Ascending aorta (tissue), 2 donors: Measurements from ENCODE around the gene GXYLT2. TPM values are rescaled to one million over a fixed set of nuclear protein-coding genes. Genes with fewer than 3 reads are reported as not detected.

ENCODE experiments used
- DNase-seq, 2 donors: peaks; one replicate each; pipeline ENCODE4 v3.0.0-alpha.2; 2019; ENCODE audit warnings: low spot score in 2 of 2
- H3K27ac ChIP-seq, 2 donors: fragments of 200-600 bp; sonication (generic); one replicate each; pipeline ENCODE4 v1.5.1; 2016 to 2017; ENCODE audit warnings: mild to moderate bottlenecking in 1 of 2
- H3K27me3 ChIP-seq: fragments of 200-600 bp; sonication (generic); one replicate; pipeline ENCODE4 v1.5.1; 2017
- H3K36me3 ChIP-seq, 2 donors: fragments of 200-600 bp; sonication (generic); one replicate each; pipeline ENCODE4 v1.5.1; 2016
- H3K4me1 ChIP-seq, 2 donors: fragments of 200-600 bp; sonication (generic); one replicate each; pipeline ENCODE4 v1.5.1; 2016 to 2017; ENCODE audit warnings: mild to moderate bottlenecking in 1 of 2
- H3K4me3 ChIP-seq, 2 donors: fragments of 200-600 bp; sonication (generic); one replicate each; pipeline ENCODE4 v1.5.1; 2016 to 2017; ENCODE audit warnings: mild to moderate bottlenecking in 1 of 2
- H3K9me3 ChIP-seq, 2 donors: fragments of 200-600 bp; sonication (generic); one replicate each; pipeline ENCODE4 v1.5.1; 2016
- CTCF ChIP-seq, 3 experiments: fragments of 200-600 bp in 2 of 3; fragments of 450-650 bp in 1 of 3; sonication (generic) in 2 of 3; IDR thresholded peaks; one replicate each; pipeline ENCODE4 v1.5.1; 2016 to 2019; ENCODE audit warnings: antibody characterized with exemption in 3 of 3, mild to moderate bottlenecking in 1 of 3, moderate library complexity in 1 of 3
- intact Hi-C: fragments of 100-400 bp; cut with DNase I; formaldehyde crosslinking; loops from one replicate; pipeline ENCODE4 v1.15.1; 2023
- total RNA-seq: library from RNA; depleted of rRNA; stranded (reverse); fragments of >200 nt; gene quantifications from one replicate; pipeline ENCODE4 v1.1.0, GENCODE V29; 2016

GXYLT2 gene
- total RNA-seq, 1 donor from 2014 or later = 19.5 TPM

DNA sequence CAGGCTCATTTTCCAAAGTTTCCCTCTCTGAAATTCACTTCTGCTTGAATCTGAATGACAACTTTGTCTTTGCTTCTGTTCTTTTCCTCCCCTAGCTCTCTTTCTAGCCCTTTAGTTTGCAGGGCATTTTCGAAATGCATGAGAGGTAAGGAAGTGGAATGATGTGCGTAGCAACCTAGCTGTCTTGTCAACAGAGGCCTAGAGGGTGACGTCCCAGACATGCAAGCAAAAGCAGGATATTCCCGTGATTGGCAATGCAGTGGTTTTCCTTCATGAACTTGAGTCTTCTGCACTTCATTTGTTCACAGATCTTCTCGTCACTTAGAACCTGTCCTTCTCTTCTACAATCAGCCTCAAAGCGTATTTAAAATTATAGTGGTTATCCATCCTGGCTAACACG lies 56.9 kb downstream of the GXYLT2 start:
- DNase-seq = no peak
- no peak overlapping the region for H3K4me3 ChIP-seq
- TF ChIP-seq CTCF (IDR thresholded peaks at IDR 0.05) = no peak
- intact Hi-C loops = no loop called here
- H3K27ac ChIP-seq = no peak overlapping the region
- no peaks in the 10 kb centered on the region for H3K4me1 ChIP-seq
- no peaks in the 10 kb centered on the region for H3K9me3 ChIP-seq
- H3K36me3 ChIP-seq = peaks cover 0 to 4% of the 10 kb centered on the region in 2 donors
- no peaks in the 10 kb centered on the region for H3K27me3 ChIP-seq

DNA sequence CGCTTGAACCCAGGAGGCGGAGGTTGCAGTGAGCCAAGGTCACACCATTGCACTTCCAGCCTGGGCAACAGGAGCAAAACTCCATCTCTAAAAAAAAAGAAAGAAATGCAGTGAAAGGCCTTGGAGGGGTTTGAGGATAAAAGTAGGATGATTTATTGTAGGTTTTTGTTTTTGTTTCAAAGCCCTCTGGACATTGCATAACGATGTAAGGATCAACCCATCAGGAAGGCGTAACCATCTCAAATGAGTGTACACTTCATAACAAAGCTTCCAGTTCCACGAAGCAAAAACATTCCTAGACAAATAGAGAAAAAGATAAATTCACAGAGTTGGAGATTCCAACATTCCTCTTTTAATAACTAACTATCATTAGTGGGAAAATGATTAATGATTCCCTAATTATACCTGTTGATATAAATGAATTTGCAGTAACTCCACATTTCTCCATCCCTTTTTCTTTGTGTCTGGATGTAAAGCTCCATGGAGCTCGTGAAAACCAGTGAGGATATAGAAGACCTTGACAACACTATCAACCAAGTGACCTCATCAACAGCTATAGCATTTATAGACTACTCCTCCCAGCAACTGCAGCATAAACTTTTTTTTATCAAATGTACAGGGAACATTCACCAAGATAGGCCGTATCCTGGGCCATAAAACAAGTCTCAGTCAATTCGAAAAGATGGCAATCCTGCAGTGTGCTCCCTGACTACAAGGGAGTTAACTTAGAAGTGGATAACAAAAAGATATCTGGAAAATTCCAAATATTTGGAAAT lies 60.1 kb downstream of the GXYLT2 start:
- H3K4me1 ChIP-seq = no peaks in the 10 kb centered on the region
- no peak overlapping the region for H3K4me3 ChIP-seq
- no peaks in the 10 kb centered on the region for H3K27me3 ChIP-seq
- no peaks in the 10 kb centered on the region for H3K36me3 ChIP-seq
- no peak for TF ChIP-seq CTCF (IDR thresholded peaks at IDR 0.05)
- no peak for DNase-seq
- no peak overlapping the region for H3K27ac ChIP-seq
- intact Hi-C loops = no loop called here
- no peaks in the 10 kb centered on the region for H3K9me3 ChIP-seq

GRCh38 chr3:72949016-72949415 lies 61.2 kb downstream of the GXYLT2 start:
- DNase-seq = no peak
- Histone ChIP-seq H3K4me1 (no peaks in the 10 kb centered on the region), H3K27me3 (no peaks in the 10 kb centered on the region), H3K4me3 (no peak overlapping the region), H3K27ac (no peak overlapping the region), H3K36me3 (no peaks in the 10 kb centered on the region), H3K9me3 (no peaks in the 10 kb centered on the region)
- intact Hi-C loops = no loop called here
- TF ChIP-seq CTCF (IDR thresholded peaks at IDR 0.05) = no peak

GRCh38 chr3:72950372-72950771 lies 62.5 kb downstream of the GXYLT2 start:
- H3K27ac ChIP-seq = no peak overlapping the region
- no peak for DNase-seq
- no peak overlapping the region for H3K4me3 ChIP-seq
- H3K27me3 ChIP-seq = no peaks in the 10 kb centered on the region
- H3K9me3 ChIP-seq = no peaks in the 10 kb centered on the region
- peaks cover 0 to 4% of the 10 kb centered on the region in 2 donors for H3K36me3 ChIP-seq
- intact Hi-C loops = no loop called here
- TF ChIP-seq CTCF (IDR thresholded peaks at IDR 0.05) = no peak
- H3K4me1 ChIP-seq = no peaks in the 10 kb centered on the region

DNA sequence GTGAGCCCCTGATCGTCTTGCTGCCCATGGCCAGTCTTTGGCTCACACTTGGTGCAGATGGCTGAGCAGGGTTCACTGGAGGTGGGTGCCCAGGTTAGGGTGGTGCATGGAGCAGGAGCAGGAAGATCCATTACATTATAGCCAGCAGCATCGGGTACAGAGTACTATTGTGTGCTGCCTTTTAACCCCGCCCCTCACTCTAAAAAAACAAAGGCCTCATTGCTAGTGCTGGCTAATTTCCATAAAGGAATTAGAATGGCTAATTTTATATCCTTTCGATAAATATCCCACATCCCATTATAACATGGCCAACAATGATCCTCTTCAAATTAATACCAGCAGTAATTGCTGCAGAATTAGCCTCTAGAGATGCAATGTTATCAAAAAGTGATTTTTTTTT lies 63.0 kb downstream of the GXYLT2 start:
- DNase-seq = no peak
- peaks cover 0 to 4% of the 10 kb centered on the region in 2 donors for H3K36me3 ChIP-seq
- intact Hi-C loops = no loop called here
- H3K4me3 ChIP-seq = no peak overlapping the region
- no peaks in the 10 kb centered on the region for H3K27me3 ChIP-seq
- no peaks in the 10 kb centered on the region for H3K9me3 ChIP-seq
- H3K4me1 ChIP-seq = no peaks in the 10 kb centered on the region
- no peak for TF ChIP-seq CTCF (IDR thresholded peaks at IDR 0.05)
- H3K27ac ChIP-seq = no peak overlapping the region
